Measurements from ENCODE around the gene NDOR1. TPM values are rescaled to one million over a fixed set of nuclear protein-coding genes. Genes with fewer than 3 reads are reported as not detected.

Gene NDOR1
- 10 to 100 TPM in 3 of 4 donors, 1 to 10 TPM in 1; 9.4 to 20.1 (median 14.3) TPM for total RNA-seq

GRCh38 chr9:137205126-137206069 is at the start of gene NDOR1, which contains the start of gene TMEM203:
Gene NDOR1 (plus strand): TSS chr9:137205700. CDS start chr9:137205778, 78 bp downstream.
Gene TMEM203 (minus strand): TSS chr9:137205648. CDS start chr9:137205414, 234 bp downstream.
- Histone ChIP-seq H3K27me3 (no peaks in the 10 kb centered on the region), H3K27ac (peak within 1 kb of the TSS; percentile 64 to 89 (median 84)), H3K36me3 (peaks cover 0 to 25% (median 0%) of the 10 kb centered on the region in 3 donors), H3K4me1 (peaks cover 6 to 60% (median 45%) of the 10 kb centered on the region in 4 donors), H3K9me3 (no peaks in the 10 kb centered on the region), H3K4me3 (peak within 1 kb of the TSS; percentile 96 to 99 (median 96))
- peak; percentile 80 to 89 for DNase-seq (ENCODE audit: low spot score in 2 of 2)
- WGBS, 2 donors: 0 to 1% methylated on average over 32 to 38 of the region's 98 CpGs
- peak; percentile 60 to 71 for TF ChIP-seq POLR2A (IDR thresholded peaks at IDR 0.05)
- peak in 1 of 2 donors; percentile 96 for TF ChIP-seq EP300 (IDR thresholded peaks at IDR 0.05)
- TF ChIP-seq CTCF (IDR thresholded peaks at IDR 0.05): no peak

GRCh38 chr9:137156567-137157375 is 48.7 kb upstream of the NDOR1 start:
- no peak for TF ChIP-seq CTCF (IDR thresholded peaks at IDR 0.05)
- DNase-seq (ENCODE audit: low spot score in 2 of 2): no peak
- WGBS, 2 donors: 0 to 3% methylated on average over 9 to 15 of the region's 65 CpGs
- peak overlapping the region in 1 of 4 donors; percentile 20 for H3K4me3 ChIP-seq
- no peaks in the 10 kb centered on the region for H3K9me3 ChIP-seq
- no peak overlapping the region for H3K27ac ChIP-seq
- peaks cover 0 to 74% of the 10 kb centered on the region in 2 donors for H3K27me3 ChIP-seq
- peaks cover 0 to 21% (median 4%) of the 10 kb centered on the region in 4 donors for H3K4me1 ChIP-seq
- no peaks in the 10 kb centered on the region for H3K36me3 ChIP-seq

- no peaks in the 10 kb centered on the region for H3K9me3 ChIP-seq
- H3K4me3 ChIP-seq: no peak overlapping the region
- H3K27ac ChIP-seq: no peak overlapping the region
- H3K4me1 ChIP-seq: peaks cover 0 to 32% (median 9%) of the 10 kb centered on the region in 4 donors
- 55 to 60% methylated on average over 8 to 19 of the region's 19 CpGs for WGBS, 2 donors
- H3K27me3 ChIP-seq: peaks cover 2 to 84% of the 10 kb centered on the region in 2 donors
- DNase-seq (ENCODE audit: low spot score in 2 of 2): no peak
- no peaks in the 10 kb centered on the region for H3K36me3 ChIP-seq
- no peak for TF ChIP-seq EP300 (IDR thresholded peaks at IDR 0.05)
- TF ChIP-seq CTCF (IDR thresholded peaks at IDR 0.05): no peak
These were observed 47.7 kb upstream of the NDOR1 start for GRCh38 chr9:137157618-137158415.

- H3K9me3 ChIP-seq: no peaks in the 10 kb centered on the region
- no peak for DNase-seq (ENCODE audit: low spot score in 2 of 2)
- H3K27ac ChIP-seq: no peak overlapping the region
- TF ChIP-seq EP300 (IDR thresholded peaks at IDR 0.05) (no peak), CTCF (IDR thresholded peaks at IDR 0.05) (no peak), POLR2A (IDR thresholded peaks at IDR 0.05) (no peak)
- H3K27me3 ChIP-seq: peaks cover 2 to 92% of the 10 kb centered on the region in 2 donors
- WGBS, 2 donors: 23 to 36% methylated on average over 3 of the region's 4 CpGs
- no peak overlapping the region for H3K4me3 ChIP-seq
- no peaks in the 10 kb centered on the region for H3K36me3 ChIP-seq
- peaks cover 0 to 40% (median 14%) of the 10 kb centered on the region in 4 donors for H3K4me1 ChIP-seq
These were observed 46.9 kb upstream of the NDOR1 start for GRCh38 chr9:137158625-137159024.
